Heart left ventricle (tissue), 16 donors: ENCODE data around the gene WRAP73. TPM values are rescaled to one million over a fixed set of nuclear protein-coding genes. Genes with fewer than 3 reads are reported as not detected.
A peak's percentile ranks its signal among the peaks of the same experiment; 100 is the strongest.
"Not testable (repeated sequence)": the region's sequence is repeated elsewhere in the genome, so short reads cannot be mapped to it uniquely, and the experiment has no call there.

ENCODE experiments used
- ATAC-seq, 4 donors: fragments of 200-7000 bp; cut with Tn5 transposase; one replicate each; pipeline ENCODE4 v1.9.1; 2020 to 2022; ENCODE audit warnings: moderate library complexity in 4 of 4, mild to moderate bottlenecking in 3 of 4, moderate number of reproducible peaks in 1 of 4
- DNase-seq, 5 donors: peaks; one replicate each; pipeline ENCODE4 v3.0.0-alpha.2; 2020
- H3K27ac ChIP-seq, 12 donors: fragments of 200-600 bp; sonication (generic) in 4 of 12; one replicate each; pipeline versions ENCODE4 v1.5.0 to v1.8.0; 2016 to 2022; ENCODE audit warnings: mild to moderate bottlenecking in 2 of 12
- H3K27me3 ChIP-seq, 9 donors: fragments of 200-600 bp; sonication (generic) in 2 of 9; one replicate each; pipeline versions ENCODE4 v1.5.1 to v1.8.0; 2016 to 2022; ENCODE audit warnings: mild to moderate bottlenecking in 3 of 9
- H3K36me3 ChIP-seq, 9 donors: fragments of 200-600 bp; sonication (generic) in 2 of 9; one replicate each; pipeline versions ENCODE4 v1.5.0 to v1.8.0; 2018 to 2022; ENCODE audit warnings: mild to moderate bottlenecking in 2 of 9
- H3K4me1 ChIP-seq, 12 donors: fragments of 200-600 bp; sonication (generic) in 4 of 12; one replicate each; pipeline versions ENCODE4 v1.5.0 to v1.8.0; 2016 to 2022; ENCODE audit warnings: mild to moderate bottlenecking in 3 of 12
- H3K4me3 ChIP-seq, 12 donors: fragments of 200-600 bp; sonication (generic) in 4 of 12; one replicate each; pipeline versions ENCODE4 v1.5.0 to v1.8.0; 2017 to 2022; ENCODE audit warnings: mild to moderate bottlenecking in 9 of 12, moderate library complexity in 4 of 12
- H3K9me3 ChIP-seq, 12 donors: fragments of 200-600 bp; sonication (generic) in 4 of 12; one replicate each; pipeline versions ENCODE4 v1.5.0 to v1.8.0; 2016 to 2022; ENCODE audit warnings: mild to moderate bottlenecking in 1 of 12
- CTCF ChIP-seq, 12 donors: fragments of 200-600 bp; sonication (generic) in 4 of 12; IDR thresholded peaks; one replicate each; pipeline versions ENCODE4 v1.5.0 to v1.8.0; 2018 to 2022; ENCODE audit warnings: antibody characterized with exemption in 12 of 12, mild to moderate bottlenecking in 5 of 12
- POLR2A ChIP-seq, 2 donors: fragments of 450-650 bp; IDR thresholded peaks; one replicate each; pipeline ENCODE4 v1.6.1; 2017; ENCODE audit warnings: antibody characterized with exemption in 2 of 2, mild to moderate bottlenecking in 2 of 2, moderate library complexity in 2 of 2
- WGBS, 4 donors: extraction: QIAGEN DNeasy Blood & Tissue Kit in 2 of 4; methylation state at CpG; one replicate each; pipeline versions ENCODE4 v1.1.5 to v1.1.7; 2013 to 2018; 5-methylcytosine and 5-hydroxymethylcytosine counted together
- intact Hi-C, 10 donors: fragments of 100-400 bp; cut with DNase I; formaldehyde crosslinking; loops; one replicate each; pipeline versions ENCODE4 v1.11.1 to v1.14.2; 2022
- polyA plus RNA-seq, 2 donors: library from polyadenylated mRNA; stranded (reverse); fragments of 200-250 nt; gene quantifications; one replicate each; pipeline ENCODE4 v1.2.3, GENCODE V29; 2013
- total RNA-seq, 9 donors: library from RNA; depleted of rRNA in 2 of 9; stranded (reverse); fragments of >200 nt in 2 of 9; fragmentation: NEBNext Ultra II Directional in 3 of 9; extraction: Animal tissue kit (Norgen Biotek cat#: 25700) in 3 of 9; gene quantifications; one replicate each; pipeline versions ENCODE4 v1.1.0 to v1.2.4, GENCODE V29; 2016 to 2023
- donor health status: ischemic (EF 13 %, LVEDD 7.1; RV severe dilation, severe dysfunction).
- donor health status: healthy with polysubstance abuse.
- donor health status: DM: no; HTN: yes; CAD: no.
- donor health status: DM: no; HTN: no; CAD: no.
- donor health status: ischemic (EF 25% LVEDD 6.9; RV normal size, moderate dysfunction).
- donor health status: ischemic (EF 25% LVEDD 5.7; RV mildly dilated, moderate dysfunction).
- donor health status: healthy.
- donor health status: DM: yes; HTN: yes; CAD: no.
- donor health status: ischemic (EF 35%, LVEDD 5.7; RV mildly dilated, moderate dysfunction).
- donor health status: nonischemic (EF 11% LVEDD 7.7; RV severe dilation, severe dysfunction).
- donor health status: DM: yes; HTN: yes; CAD: no.
- donor health status: PGD.
- donor health status: ischemic (EF 29% LVEDD 5.4; RV normal size, mild dysfunction).
- donor health status: nonischemic (EF 23%, LVEDD 6.1; RV moderate dilation, normal function).

Gene WRAP73
- total and polyA plus RNA-seq, 11 donors = 8.5 to 21.6 (median 11.3) TPM

GRCh38 chr1:3623441-3624199 lies 26.3 kb downstream of the WRAP73 start:
- intact Hi-C loops = loop anchor here in 5 of 10 donors (2.0 to 10.0 kb wide), 3 partner anchors 23 to 171 kb away; partner anchors contain the start of gene ARHGEF16 (in 2 of the 5)
- H3K27ac ChIP-seq = peak overlapping the region in 9 of 12 donors; percentile 24 to 88 (median 76)

GRCh38 chr1:3622102-3622501 lies 27.8 kb downstream of the WRAP73 start:
- intact Hi-C loops = loop anchor here in 5 of 10 donors (1.0 to 10.0 kb wide), 3 partner anchors 102 to 170 kb away; partner anchors contain the start of gene ARHGEF16 (in 2 of the 5)

More at GRCh38 chr1:3623441-3624199, 26.3 kb downstream of the WRAP73 start:
- Histone ChIP-seq H3K4me3 (peak overlapping the region; percentile 71 to 99 (median 96)), H3K27me3 (no peaks in the 10 kb centered on the region), H3K9me3 (no peaks in the 10 kb centered on the region), H3K4me1 (peaks cover 0 to 39% (median 28%) of the 10 kb centered on the region in 12 donors), H3K36me3 (peaks cover 0 to 23% (median 20%) of the 10 kb centered on the region in 9 donors)
- ATAC-seq (no peak), DNase-seq (peak in 1 of 5 donors; percentile 50)
- 29 to 36% (median 32%) methylated on average over 23 of the region's 23 CpGs for WGBS, 4 donors
- TF ChIP-seq POLR2A (IDR thresholded peaks at IDR 0.05) = no peak
- TF ChIP-seq CTCF (IDR thresholded peaks at IDR 0.05) = no peak

DNA sequence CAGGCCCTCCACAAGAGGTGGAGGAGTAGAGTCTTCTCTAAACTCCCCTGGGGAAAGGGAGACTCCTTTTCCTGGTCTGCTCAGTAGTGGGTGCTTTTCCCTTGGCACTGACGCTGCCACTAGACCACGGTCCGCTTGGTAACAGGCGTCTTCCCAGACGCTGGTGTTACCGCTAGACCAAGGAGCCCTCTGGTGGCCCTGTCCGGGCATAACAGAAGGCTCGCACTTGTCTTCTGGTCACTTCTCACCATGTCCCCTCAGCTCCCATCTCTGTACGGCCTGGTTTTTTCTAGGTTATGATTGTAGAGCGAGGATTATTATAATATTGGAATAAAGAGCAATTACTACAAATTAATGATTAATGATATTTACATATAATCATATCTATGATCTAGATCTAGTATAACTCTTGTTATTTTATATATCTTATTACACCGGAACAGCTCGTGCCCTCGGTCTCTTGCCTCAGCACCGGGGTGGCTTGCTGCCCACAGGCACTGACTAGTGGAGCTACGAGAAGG lies 28.7 kb downstream of the WRAP73 start:
- not testable (repeated sequence) for H3K27me3 ChIP-seq, ATAC-seq, H3K9me3 ChIP-seq, H3K36me3 ChIP-seq, H3K4me3 ChIP-seq, H3K27ac ChIP-seq
- peak in 2 of 5 donors; percentile 44 to 50 for DNase-seq
- TF ChIP-seq CTCF (IDR thresholded peaks at IDR 0.05) = peak; percentile 44 to 73 (median 65)
- intact Hi-C loops = loop anchor here in 5 of 10 donors (2.0 to 10.0 kb wide), 3 partner anchors 104 to 169 kb away; partner anchors contain the start of gene ARHGEF16 (in 2 of the 5)
- 24 to 30% (median 27%) methylated on average over 14 to 15 of the region's 15 CpGs for WGBS, 4 donors
- H3K4me1 ChIP-seq = peaks cover 0 to 37% (median 28%) of the 10 kb centered on the region in 12 donors

More at GRCh38 chr1:3622102-3622501, 27.8 kb downstream of the WRAP73 start:
- DNase-seq, H3K27ac ChIP-seq, H3K4me3 ChIP-seq, H3K27me3 ChIP-seq, ATAC-seq, H3K9me3 ChIP-seq, H3K36me3 ChIP-seq: not testable (repeated sequence)
- peaks cover 0 to 41% (median 29%) of the 10 kb centered on the region in 12 donors for H3K4me1 ChIP-seq
- WGBS, 4 donors = 79 to 93% (median 84%) methylated on average over 9 of the region's 9 CpGs

GRCh38 chr1:3620708-3621107 lies 29.2 kb downstream of the WRAP73 start:
- Histone ChIP-seq H3K36me3 (no peaks in the 10 kb centered on the region), H3K27me3 (no peaks in the 10 kb centered on the region), H3K27ac (no peak overlapping the region), H3K4me1 (peaks cover 0 to 34% (median 24%) of the 10 kb centered on the region in 12 donors), H3K9me3 (no peaks in the 10 kb centered on the region), H3K4me3 (no peak overlapping the region)
- TF ChIP-seq CTCF (IDR thresholded peaks at IDR 0.05) (no peak), POLR2A (IDR thresholded peaks at IDR 0.05) (no peak)
- 86 to 90% (median 88%) methylated on average over 12 of the region's 12 CpGs for WGBS, 4 donors
- intact Hi-C loops = loop anchor here in 6 of 10 donors (1.0 to 10.0 kb wide), 4 partner anchors 55 to 168 kb away; partner anchors contain the start of gene ARHGEF16 (in 2 of the 6)
- DNase-seq = no peak
- no peak for ATAC-seq
